Esophagus squamous epithelium (tissue), 5 donors: Measurements from ENCODE around the gene SYPL1. TPM values are rescaled to one million over a fixed set of nuclear protein-coding genes. Genes with fewer than 3 reads are reported as not detected.

ENCODE experiments used
- DNase-seq: peaks from one replicate; lab custom pipeline; 2025; lab: John Stamatoyannopoulos, UW
- H3K27ac ChIP-seq, 4 donors: fragments of 200-600 bp; sonication (generic); one replicate each; pipeline ENCODE4 v1.5.1; 2016 to 2019; ENCODE audit warnings: mild to moderate bottlenecking in 1 of 4
- H3K27me3 ChIP-seq, 4 donors: fragments of 200-600 bp; sonication (generic); 1 replicate in 3 of 4; 2 replicates in 1 of 4; pipeline versions ENCODE4 v1.5.1 to v1.6.0; 2017 to 2021; ENCODE audit warnings: antibody characterized with exemption in 1 of 4
- H3K36me3 ChIP-seq, 3 donors: fragments of 200-600 bp; sonication (generic); one replicate each; pipeline ENCODE4 v1.5.1; 2016 to 2019
- H3K4me1 ChIP-seq, 3 donors: fragments of 200-600 bp; sonication (generic); one replicate each; pipeline ENCODE4 v1.5.1; 2017 to 2019
- H3K4me3 ChIP-seq, 4 donors: fragments of 200-600 bp; sonication (generic); 1 replicate in 3 of 4; 2 replicates in 1 of 4; pipeline ENCODE4 v1.5.1; 2016 to 2019; ENCODE audit warnings: mild to moderate bottlenecking in 2 of 4, moderate library complexity in 1 of 4
- H3K9me3 ChIP-seq, 3 donors: fragments of 200-600 bp; sonication (generic); one replicate each; pipeline ENCODE4 v1.5.1; 2016 to 2019
- POLR2A ChIP-seq, 4 donors: fragments of 450-650 bp; IDR thresholded peaks; one replicate each; pipeline ENCODE4 v1.6.1; 2017; ENCODE audit warnings: antibody characterized with exemption in 4 of 4, mild to moderate bottlenecking in 4 of 4, moderate library complexity in 3 of 4
- WGBS, 2 donors: methylation state at CpG; one replicate each; pipeline ENCODE4 v1.1.5; 2018; 5-methylcytosine and 5-hydroxymethylcytosine counted together
- intact Hi-C: fragments of 100-400 bp; cut with DNase I; formaldehyde crosslinking; loops from one replicate; pipeline ENCODE4 v1.15.0; 2022
- total RNA-seq, 4 donors: library from RNA; depleted of rRNA; stranded (reverse); fragments of >200 nt; gene quantifications; one replicate each; pipeline ENCODE4 v1.1.0, GENCODE V29; 2016
- TF ChIP-seq, protein P1 (sequence below), 6 experiments: fragments of 450-650 bp in 4 of 6; fragments of 200-600 bp in 2 of 6; sonication (generic) in 2 of 6; IDR thresholded peaks; one replicate each; pipeline ENCODE4 v1.5.1; 2016 to 2019; ENCODE audit warnings: antibody characterized with exemption in 6 of 6, mild to moderate bottlenecking in 4 of 6, moderate library complexity in 4 of 6
- donor health status: DM: yes; HTN: yes; CAD: no.

SYPL1 gene
- total RNA-seq, 4 donors from 2014 or later, result 105 to 170 (median 148) TPM

DNA sequence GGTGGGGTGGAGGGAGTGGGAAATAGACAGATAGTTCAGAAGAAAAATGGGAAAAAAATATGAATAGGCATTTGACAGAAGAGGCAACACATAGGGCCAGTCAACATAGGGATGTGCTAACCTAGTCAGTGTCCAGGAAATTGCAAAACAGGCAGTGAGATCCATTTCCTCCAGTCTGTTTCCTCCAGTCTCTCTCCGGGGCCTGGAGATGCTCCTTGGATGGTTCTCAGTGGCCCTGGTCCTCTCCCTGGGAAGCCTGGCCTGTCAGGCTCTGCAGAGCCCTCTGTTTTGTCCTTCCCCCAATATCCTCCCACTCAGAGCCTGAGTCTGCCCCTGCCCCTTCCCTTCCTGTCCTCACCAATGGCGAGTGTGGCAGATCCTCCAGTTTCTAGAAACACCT lies 52.6 kb downstream of the SYPL1 start:
- no peak for DNase-seq
- Histone ChIP-seq H3K27me3 (no peaks in the 10 kb centered on the region), H3K4me3 (no peak overlapping the region), H3K4me1 (peaks cover 47 to 83% (median 70%) of the 10 kb centered on the region in 3 donors), H3K27ac (peak overlapping the region; percentile 30 to 91 (median 84)), H3K36me3 (no peaks in the 10 kb centered on the region), H3K9me3 (no peaks in the 10 kb centered on the region)
- TF ChIP-seq, protein P1, sequence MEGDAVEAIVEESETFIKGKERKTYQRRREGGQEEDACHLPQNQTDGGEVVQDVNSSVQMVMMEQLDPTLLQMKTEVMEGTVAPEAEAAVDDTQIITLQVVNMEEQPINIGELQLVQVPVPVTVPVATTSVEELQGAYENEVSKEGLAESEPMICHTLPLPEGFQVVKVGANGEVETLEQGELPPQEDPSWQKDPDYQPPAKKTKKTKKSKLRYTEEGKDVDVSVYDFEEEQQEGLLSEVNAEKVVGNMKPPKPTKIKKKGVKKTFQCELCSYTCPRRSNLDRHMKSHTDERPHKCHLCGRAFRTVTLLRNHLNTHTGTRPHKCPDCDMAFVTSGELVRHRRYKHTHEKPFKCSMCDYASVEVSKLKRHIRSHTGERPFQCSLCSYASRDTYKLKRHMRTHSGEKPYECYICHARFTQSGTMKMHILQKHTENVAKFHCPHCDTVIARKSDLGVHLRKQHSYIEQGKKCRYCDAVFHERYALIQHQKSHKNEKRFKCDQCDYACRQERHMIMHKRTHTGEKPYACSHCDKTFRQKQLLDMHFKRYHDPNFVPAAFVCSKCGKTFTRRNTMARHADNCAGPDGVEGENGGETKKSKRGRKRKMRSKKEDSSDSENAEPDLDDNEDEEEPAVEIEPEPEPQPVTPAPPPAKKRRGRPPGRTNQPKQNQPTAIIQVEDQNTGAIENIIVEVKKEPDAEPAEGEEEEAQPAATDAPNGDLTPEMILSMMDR (IDR thresholded peaks at IDR 0.05), result no peak
- TF ChIP-seq POLR2A (IDR thresholded peaks at IDR 0.05), result no peak
- intact Hi-C loops, result no loop called here
- 58 to 73% methylated on average over 2 of the region's 2 CpGs for WGBS, 2 donors

DNA sequence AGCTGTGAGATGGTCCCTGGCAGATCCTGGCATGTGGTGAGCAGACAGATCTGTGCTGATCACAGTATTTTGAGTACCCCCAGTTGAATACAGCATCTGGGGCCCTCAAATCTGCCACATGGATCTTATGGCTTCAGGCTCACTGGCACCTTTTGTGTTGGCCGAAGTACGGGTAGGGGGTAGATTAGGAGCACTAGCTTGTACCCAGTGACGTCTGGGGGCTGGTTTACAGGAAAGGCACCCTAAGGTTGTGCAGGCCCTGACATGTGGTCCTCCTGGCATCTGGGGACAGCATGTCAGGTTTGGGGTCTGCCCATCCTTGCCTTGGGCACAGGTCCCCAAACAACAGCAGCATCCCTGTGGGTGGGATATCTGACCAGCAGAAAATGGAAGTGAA lies 53.2 kb downstream of the SYPL1 start:
- Histone ChIP-seq H3K27me3 (no peaks in the 10 kb centered on the region), H3K4me3 (no peak overlapping the region), H3K9me3 (no peaks in the 10 kb centered on the region), H3K4me1 (peaks cover 40 to 76% (median 64%) of the 10 kb centered on the region in 3 donors), H3K36me3 (no peaks in the 10 kb centered on the region), H3K27ac (peak overlapping the region; percentile 68 to 91 (median 84))
- 64% methylated on average over 3 of the region's 3 CpGs; no CpG with 5 or more reads in 1 of the 2 donors for WGBS, 2 donors
- intact Hi-C loops, result no loop called here
- TF ChIP-seq POLR2A (IDR thresholded peaks at IDR 0.05), result no peak
- TF ChIP-seq, protein P1 (IDR thresholded peaks at IDR 0.05), result no peak
- DNase-seq, result no peak

DNA sequence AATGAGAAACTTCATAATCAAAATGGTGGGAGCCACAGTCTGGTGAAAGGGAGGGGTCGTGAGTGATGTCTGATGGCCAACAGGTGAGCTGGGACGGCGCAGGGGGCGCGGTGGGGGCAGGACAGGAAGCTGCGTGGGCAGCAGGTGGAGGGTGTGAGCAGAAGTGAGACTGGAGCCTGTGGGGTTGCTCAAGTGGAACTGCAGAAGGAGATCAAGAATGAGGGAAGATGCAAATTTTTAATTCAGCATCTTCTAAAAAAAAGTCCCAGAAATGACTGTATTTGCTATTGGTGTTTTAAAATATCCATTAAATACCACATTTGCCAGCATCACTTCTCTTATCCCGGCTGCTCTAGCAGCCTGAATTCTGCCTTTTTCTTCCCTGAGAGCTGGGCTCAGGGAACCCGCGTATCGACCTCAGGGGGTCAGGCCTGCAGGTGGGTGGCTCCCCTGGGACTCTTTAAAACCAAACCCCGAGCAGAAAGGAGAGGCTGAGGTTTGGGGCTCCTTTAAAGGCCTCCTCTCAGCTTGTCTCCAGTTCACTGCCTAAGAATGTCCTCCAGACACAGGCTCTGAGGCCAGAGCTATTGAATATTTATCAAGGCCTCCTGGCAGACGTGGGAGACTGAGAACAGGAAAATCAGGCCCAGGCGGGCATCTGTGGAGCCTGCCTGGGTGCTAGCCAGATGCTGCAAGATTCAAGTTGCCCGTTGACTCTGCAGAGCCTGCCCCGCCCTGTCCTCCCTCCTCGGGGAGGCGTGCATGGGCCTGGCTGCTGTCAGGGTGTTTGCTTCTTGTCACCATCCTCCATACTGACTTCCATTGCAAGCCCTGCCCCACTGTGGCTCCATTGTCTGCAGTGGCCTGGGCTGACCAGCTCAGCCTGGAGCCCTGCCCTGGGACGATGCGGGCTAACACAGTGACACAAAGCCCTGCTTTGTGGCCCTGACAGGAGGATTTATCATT lies 53.9 kb downstream of the SYPL1 start:
- DNase-seq, result peak; percentile 34

DNA sequence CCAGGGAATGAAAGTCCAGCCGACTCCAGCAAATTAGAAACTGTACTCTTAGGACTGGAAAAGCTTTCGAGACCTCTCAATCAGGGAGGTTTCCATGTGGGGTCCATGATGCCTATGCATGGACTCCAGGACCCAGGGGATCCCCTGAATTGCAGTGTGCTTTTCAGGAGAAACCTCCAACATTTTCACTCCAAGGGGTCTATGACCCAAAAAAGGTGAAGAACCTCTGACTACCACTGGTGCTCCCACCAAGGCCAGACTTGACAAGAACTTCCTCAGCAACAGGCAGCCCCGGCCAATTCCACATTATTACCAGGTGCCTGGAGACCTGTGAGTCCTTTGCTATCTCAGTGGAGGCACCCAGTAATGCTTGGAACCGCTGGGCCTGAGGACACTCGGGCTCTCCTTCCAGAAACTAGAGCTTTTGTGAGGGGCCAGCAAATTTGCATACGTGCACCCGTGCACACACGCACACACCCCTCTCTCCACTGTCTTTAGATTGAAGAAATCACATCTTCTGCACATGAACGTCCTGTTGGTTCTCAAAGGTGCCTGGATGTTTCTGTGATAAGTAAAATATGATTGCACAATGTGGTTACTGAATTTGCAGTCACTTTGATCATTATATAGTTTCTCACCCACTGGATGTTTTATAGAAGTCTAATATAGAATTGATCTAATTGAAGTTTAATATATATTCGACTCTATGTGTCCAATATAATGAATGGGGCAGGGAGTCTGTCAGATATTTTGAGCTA lies 54.7 kb downstream of the SYPL1 start:
- no peaks in the 10 kb centered on the region for H3K9me3 ChIP-seq
- H3K36me3 ChIP-seq, result no peaks in the 10 kb centered on the region
- intact Hi-C loops, result loop anchor here (2.0 kb wide), 1 partner anchor 95 kb away; no protein-coding TSS in a partner anchor
- no peak for TF ChIP-seq POLR2A (IDR thresholded peaks at IDR 0.05)
- TF ChIP-seq, protein P1 (IDR thresholded peaks at IDR 0.05), result no peak
- peaks cover 25 to 61% (median 50%) of the 10 kb centered on the region in 3 donors for H3K4me1 ChIP-seq
- WGBS, 2 donors, result 37 to 63% methylated on average over 8 to 10 of the region's 10 CpGs
- H3K4me3 ChIP-seq, result no peak overlapping the region
- no peaks in the 10 kb centered on the region for H3K27me3 ChIP-seq
- no peak for DNase-seq
- H3K27ac ChIP-seq, result peak overlapping the region; percentile 68 to 91 (median 76)

More for the DNA sequence above, 53.9 kb downstream of the SYPL1 start:
- H3K27ac ChIP-seq, result peak overlapping the region; percentile 68 to 91 (median 84)
- H3K9me3 ChIP-seq, result no peaks in the 10 kb centered on the region
- H3K36me3 ChIP-seq, result no peaks in the 10 kb centered on the region
- no peaks in the 10 kb centered on the region for H3K27me3 ChIP-seq
- no peak for TF ChIP-seq POLR2A (IDR thresholded peaks at IDR 0.05)
- TF ChIP-seq, protein P1 (IDR thresholded peaks at IDR 0.05), result no peak
- 34 to 38% methylated on average over 14 to 15 of the region's 19 CpGs for WGBS, 2 donors
- peaks cover 34 to 69% (median 57%) of the 10 kb centered on the region in 3 donors for H3K4me1 ChIP-seq
- intact Hi-C loops, result loop anchor here (2.0 kb wide), 1 partner anchor 95 kb away; no protein-coding TSS in a partner anchor
- no peak overlapping the region for H3K4me3 ChIP-seq
